Measurements from ENCODE around the gene TTLL10.
"Not testable (repeated sequence)": the region's sequence is repeated elsewhere in the genome, so short reads cannot be mapped to it uniquely, and the experiment has no call there.

Gene TTLL10

DNA sequence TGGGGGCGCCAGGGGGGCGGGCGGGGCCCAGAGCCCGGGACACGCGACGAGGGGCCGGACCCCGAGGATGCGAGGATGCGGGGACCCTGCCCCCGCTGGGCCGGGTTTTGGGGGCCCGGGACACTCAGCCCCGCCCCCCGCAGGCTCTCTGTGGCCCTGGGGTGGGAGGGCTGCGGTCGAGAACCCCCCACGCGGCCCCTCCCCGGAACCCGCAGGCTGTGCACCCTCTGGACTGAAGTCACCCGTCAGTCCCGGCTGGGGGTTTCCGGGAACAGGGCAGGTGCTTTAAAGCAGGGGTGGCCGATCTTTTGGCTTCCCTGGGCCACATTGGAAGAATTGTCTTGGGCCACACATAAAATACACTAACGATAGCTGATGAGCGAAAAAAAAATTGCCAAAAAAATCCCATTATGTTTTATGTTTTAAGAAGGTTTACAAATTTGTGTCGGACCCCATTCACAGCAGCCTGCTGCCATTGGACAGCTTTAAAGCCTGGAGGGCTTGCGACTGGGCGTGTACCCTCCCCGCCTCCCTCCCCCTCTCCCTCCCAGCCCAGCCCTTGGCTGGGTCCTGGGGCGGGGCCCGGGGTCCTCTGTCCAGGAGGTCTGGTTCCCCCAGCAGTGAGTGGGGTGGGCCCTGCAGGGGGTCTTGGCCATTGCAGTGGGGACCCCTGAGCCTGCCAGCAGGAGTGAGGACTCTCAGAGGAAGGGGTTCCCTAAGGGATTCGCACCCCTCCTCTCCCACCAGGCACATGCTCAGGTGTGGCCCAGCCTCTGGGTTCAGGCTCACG lies 36.2 kb upstream of the TTLL10 start:
- DNase-seq (ENCODE audit: low read depth, low spot score) = no peak
- H3K27ac ChIP-seq = no peak overlapping the region

DNA sequence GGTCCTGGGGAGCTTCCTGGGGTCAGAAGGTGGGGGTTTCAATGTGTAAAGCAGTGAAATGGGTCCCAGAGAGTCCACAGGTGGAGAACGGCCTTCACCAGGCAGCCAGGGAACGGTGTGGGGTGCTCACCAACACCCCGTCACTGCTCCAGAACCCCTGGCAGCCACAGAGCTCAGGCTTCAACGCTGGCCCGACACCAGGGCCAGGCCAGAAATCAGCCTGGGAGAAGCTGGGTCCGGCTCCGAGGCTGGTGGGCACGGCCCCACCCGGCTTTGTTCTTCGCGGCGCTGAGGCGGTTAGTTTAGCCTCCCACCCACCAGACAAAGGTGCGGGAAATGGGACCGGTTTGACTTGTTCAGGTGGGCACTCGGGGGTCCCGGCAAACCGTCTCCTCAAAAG lies 33.0 kb upstream of the TTLL10 start:
- H3K27ac ChIP-seq = no peak overlapping the region

DNA sequence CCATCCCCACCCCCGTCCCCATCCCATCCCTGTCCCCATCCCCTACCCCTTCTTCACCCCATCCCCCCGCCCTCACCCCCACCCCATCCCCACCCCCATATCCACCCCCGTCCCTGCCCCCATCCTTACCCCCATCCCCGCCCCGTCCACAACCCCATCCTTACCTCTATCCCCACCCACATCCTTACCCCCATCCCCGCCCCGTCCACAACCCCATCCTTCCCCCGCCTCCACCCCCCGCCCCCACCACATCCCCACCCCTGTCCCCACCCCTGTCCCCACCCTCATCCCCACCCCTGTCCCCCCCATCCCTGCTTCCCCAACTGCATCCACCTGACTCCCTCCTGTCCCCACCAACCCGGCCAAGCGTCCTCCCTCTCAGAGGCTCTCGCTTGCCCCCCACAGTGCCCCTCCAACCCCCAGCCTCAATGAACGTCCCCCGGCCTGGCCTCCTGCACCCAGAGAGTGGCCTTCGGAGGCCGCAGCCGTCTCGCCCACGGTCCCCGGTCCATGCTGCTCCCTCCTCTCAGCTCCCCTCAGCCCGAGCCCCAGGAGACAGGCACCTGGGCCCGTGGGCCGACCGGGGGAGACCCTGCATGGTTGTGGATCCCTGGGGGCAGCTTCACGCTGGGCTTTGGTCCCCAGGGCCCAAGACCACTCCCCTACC lies 32.3 kb upstream of the TTLL10 start:
- no peak for DNase-seq (ENCODE audit: low read depth, low spot score)
- no peak overlapping the region for H3K27ac ChIP-seq

More for the DNA sequence above, 33.0 kb upstream of the TTLL10 start:
- DNase-seq (ENCODE audit: low read depth, low spot score) = no peak

DNA sequence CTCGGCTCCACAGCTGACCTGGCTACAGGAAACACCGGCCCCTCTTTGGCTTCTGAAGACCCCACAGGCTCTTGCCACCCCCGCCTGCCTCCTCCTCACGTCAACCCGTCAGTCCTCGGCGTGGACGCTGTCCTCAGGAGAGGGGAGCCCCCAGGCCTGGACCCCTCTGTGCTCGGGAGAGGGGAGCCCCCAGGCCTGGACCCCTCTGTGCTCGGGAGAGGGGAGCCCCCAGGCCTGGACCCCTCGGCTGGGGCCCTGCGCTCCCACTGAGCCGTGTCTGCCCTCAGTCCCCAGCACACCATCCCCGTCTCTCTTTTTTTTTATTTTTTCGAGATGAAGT lies 31.8 kb upstream of the TTLL10 start:
- no peak for DNase-seq (ENCODE audit: low read depth, low spot score)
- no peak overlapping the region for H3K27ac ChIP-seq

DNA sequence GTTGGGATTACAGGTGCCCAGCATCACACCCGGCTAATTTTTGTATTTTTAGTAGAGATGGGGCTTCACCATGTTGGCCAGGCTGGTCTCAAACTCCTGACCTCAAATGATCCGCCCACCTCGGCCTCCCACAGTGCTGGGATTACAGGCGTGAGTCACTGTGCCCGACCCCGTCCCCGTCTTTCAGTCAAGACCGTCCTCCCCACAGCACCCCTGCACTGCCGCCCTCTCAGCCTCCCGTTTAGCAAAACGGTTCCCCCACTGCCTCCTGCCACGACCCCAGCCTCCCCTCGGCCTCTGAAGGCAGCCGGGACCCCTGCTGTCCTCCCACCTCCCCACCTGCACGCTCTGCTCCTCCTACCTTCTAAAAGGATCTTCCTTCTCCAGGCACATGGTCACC lies 31.3 kb upstream of the TTLL10 start:
- DNase-seq (ENCODE audit: low read depth, low spot score); H3K27ac ChIP-seq: not testable (repeated sequence)

DNA sequence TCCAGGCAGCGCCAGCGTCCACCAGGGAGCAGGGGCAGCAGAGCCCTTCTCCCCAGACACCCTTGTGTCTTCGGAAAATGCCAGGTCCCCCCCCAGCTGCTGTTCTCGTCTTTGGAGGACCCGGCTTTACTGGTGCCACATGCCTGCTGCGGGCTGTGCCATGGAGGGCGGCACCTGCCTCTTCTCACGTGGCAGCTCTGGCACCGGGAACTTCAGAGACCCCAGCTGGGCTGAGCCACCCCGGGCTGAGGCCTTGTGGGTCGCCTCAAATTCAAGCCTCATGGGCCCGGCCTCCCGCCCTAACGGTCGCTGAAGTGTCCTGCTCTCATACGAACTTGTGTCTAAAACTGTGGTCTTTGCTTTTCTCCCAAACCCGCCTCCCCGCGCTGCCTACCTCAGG lies 30.8 kb upstream of the TTLL10 start:
- no peak for DNase-seq (ENCODE audit: low read depth, low spot score)
- H3K27ac ChIP-seq = no peak overlapping the region

DNA sequence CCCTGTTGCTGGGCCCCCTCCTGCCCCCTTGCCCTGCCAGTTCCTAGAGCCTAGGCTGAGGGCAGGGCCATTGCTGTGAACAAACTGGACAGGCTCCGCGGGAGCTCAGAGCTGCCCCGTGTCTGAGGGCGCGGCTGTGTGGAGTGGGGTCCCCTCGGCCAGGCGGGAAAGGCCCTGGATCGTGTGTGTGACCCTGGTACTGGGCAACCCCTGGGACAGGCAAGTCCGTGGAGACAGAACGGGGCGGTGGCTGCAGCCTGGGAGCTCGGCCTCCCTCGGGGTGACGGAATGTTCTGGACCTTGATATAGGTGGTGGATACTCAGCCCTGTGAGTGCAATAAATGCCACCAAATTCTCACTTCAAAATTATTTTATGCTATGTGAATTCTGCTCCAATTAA lies 30.0 kb upstream of the TTLL10 start:
- peak overlapping the region; percentile 61 for H3K27ac ChIP-seq
- no peak for DNase-seq (ENCODE audit: low read depth, low spot score)

DNA sequence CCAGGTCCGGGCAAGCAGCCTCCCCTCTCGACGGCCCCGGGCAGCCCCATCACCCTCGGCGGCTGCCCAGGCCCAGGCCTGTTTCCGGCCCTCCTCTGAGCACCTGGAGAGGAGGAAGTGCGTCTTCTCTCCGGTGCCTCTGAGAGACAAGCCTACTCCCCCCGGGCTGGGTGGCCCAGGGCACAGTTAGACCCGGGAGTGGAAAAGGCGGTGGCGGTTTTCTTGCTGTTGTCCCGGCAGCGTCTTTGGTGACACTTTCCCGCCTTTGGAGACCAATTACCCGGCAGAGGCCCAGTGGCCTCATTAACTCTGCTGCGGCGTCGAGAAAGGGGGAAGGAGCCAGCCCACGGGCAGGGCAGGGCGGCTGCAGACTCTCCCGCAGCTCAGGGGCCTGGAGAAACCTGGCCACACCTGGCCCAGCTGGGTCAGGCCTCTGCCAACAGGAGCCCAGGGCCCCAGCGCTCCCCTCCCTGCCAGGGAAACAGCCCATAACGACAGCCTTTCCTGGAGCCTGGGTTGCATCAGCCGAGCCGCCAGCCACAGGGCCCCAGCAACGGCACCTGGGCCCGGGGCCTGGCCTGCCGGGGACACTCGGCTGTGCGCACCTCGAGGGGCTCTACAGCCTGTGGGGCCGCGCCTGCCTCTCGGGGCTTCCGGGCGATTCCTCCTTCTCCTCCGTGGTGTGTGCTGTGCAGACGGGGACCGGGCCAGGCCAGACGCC lies 29.4 kb upstream of the TTLL10 start:
- peak overlapping the region; percentile 61 for H3K27ac ChIP-seq
- DNase-seq (ENCODE audit: low read depth, low spot score) = no peak

DNA sequence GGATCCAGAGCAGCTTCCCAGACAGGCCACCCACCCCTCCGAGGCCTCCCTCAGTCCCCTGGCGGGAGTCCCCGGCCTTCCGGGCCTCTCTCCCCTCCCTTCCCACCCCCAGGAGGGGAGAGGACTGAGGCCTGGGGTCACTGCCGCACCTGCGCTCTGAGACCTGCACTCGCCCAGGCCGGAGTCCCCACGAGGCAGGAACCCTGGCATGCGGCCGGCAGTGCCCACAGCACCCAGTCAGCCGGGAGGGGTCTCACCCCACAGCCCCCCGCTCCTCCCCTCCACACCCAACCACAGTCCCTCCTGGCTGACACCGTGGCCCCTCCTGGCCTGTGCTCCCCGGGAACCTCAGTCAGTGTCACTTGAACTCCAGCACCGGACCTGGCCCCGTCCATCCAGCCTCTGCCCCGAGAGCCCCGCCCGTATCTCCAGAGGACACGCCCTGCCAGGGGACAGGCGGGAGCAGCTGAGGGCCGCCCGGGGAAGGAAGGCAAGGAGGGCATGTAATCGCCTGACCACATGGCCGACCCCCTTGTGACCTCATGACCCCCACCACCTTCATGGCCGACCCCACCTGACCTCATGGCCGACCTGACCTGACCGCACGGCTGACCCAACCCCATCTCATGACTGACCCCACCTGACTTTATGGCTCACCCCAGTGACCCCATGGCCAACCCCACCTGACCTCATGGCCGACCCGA lies 28.7 kb upstream of the TTLL10 start:
- peak overlapping the region; percentile 61 for H3K27ac ChIP-seq

DNA sequence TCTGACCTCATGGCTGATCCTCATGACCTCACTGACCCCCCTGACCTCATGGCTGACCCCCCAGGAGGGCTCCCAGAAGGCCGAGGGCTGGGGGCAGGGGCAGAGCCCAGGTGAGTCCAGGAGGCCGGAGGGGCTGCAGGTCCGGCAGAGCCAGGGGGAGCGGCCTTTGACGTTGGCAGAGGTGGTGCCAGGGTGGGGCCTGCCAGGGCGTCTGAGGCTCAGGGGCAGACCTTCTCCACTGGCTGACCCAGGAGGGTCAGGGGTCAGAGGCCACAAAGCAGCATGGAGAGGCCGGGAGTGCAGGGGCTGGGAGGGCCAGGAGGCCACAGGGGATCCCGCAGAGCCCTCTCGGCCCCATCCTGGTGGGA lies 28.1 kb upstream of the TTLL10 start:
- no peak for DNase-seq (ENCODE audit: low read depth, low spot score)
- H3K27ac ChIP-seq = no peak overlapping the region

More for the DNA sequence above, 28.7 kb upstream of the TTLL10 start:
- no peak for DNase-seq (ENCODE audit: low read depth, low spot score)

DNA sequence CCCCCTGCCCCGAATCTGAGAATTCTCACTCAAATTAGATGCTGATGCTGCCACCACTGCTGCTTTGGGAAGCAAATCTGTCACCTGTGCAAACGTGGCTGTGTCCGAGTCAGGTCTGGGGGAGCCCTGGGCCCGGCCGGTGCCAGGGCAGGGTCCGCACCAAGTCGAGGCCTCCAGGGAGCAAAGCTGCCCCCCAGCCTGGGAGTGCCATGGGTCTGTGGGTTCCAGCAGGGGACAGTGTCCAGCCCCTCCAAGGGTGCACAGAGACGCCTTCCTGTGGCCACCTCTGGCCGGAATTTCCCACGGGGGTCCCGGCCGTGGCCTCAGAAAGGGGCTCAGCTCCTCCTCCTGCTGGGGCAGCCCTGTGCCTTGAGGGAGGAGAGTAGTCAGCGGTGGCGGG lies 27.7 kb upstream of the TTLL10 start:
- DNase-seq (ENCODE audit: low read depth, low spot score) = no peak
- no peak overlapping the region for H3K27ac ChIP-seq

DNA sequence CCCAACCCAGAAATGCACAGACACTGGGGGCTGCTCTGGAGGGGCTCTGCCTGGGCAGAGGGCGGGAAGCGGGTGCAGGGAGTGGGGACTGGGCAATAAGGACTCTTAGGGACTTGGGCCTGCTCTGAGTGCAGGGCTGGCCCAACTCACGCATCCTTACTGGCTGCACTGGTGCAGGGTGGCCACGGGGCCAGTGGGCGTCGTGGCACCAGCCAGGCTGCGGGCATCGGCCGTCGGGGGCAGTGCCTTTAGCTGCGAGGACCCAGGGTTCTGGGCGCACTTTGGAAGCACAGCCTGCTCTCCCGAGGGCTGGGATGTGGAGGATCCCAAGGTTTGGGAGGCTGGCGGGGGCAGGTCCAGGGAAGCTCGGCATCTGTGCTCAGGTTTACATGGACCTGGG lies 27.1 kb upstream of the TTLL10 start:
- no peak overlapping the region for H3K27ac ChIP-seq
- no peak for DNase-seq (ENCODE audit: low read depth, low spot score)

DNA sequence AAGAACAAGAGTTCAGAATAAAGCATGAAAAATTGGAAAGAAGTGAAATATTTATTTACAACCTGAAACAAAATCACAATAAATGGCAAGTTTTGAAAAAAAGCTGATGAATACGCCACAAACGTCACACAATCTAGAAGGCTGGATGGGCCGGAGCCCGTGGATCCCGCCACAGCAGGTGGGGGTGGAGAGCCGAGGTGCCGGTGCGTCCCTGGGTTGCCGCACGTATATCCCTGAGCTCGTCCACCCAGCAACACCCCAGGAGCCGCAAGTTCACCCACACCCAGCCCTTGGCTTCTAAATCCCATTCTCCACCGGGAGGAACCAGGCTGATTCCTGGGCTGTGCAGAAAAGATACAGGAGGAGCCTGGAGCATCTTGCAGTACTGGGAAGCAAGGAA lies 25.6 kb upstream of the TTLL10 start:
- DNase-seq (ENCODE audit: low read depth, low spot score) = no peak
- H3K27ac ChIP-seq = no peak overlapping the region

DNA sequence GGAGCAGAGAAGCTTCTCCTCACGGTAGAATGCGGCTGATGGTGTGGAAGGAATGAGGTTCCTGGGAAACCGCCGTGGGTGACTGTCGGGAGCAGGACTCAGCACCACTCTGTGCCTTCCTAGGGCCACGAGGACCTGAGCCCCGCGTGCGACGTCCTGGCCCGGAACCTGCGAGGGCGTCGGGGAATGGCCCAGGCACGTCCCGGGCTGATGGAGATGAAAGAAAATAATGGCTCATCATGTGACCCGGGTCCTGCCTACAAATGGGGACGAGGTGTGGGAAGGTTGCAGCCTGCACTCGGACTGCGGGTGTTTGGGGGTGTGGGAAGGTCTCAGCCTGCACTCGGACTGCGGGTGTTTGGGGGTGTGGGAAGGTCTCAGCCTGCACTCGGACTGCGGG lies 25.1 kb upstream of the TTLL10 start:
- no peak overlapping the region for H3K27ac ChIP-seq
- DNase-seq (ENCODE audit: low read depth, low spot score) = no peak

DNA sequence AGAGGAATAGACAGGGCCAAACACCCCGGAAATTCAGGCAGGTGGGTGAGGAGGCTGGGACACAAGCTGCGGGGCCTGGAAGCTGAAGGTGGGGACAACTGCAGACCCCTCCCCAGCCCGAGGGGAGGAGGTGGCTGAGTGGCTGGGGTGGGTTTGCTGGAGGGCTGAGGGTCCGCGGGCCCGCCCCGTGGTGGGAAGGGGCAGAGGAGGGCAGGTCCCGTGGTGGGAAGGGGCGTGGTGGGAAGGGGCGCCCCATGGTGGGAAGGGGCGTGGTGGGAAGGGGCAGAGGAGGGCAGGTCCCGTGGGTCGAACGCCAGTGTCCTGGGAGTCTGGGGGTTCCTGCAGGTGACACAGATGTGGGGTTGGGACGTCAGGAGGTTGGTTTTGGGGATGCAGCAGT lies 24.3 kb upstream of the TTLL10 start:
- no peak for DNase-seq (ENCODE audit: low read depth, low spot score)

DNA sequence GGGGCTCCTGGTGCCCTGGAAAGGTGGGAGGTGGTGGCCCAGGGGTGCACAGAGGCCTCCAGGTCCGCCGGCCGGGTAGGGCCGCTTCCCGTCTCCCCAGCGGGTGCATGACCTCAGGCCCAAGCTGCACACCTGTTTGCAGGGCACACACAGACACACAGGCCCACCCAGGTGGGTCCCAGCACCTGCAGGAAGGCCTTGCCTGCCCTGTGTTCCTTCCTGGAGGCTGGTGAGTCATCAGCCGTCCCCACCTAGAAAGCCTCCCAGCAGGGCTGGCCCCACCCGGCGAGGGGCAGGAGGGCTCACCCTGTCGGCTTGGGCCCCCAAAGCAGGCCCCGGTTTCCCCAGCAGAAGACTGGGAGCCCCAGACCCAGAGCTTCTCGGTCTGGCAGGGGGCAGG lies 23.6 kb upstream of the TTLL10 start:
- no peak overlapping the region for H3K27ac ChIP-seq
- DNase-seq (ENCODE audit: low read depth, low spot score) = no peak

More for the DNA sequence above, 24.3 kb upstream of the TTLL10 start:
- no peak overlapping the region for H3K27ac ChIP-seq

DNA sequence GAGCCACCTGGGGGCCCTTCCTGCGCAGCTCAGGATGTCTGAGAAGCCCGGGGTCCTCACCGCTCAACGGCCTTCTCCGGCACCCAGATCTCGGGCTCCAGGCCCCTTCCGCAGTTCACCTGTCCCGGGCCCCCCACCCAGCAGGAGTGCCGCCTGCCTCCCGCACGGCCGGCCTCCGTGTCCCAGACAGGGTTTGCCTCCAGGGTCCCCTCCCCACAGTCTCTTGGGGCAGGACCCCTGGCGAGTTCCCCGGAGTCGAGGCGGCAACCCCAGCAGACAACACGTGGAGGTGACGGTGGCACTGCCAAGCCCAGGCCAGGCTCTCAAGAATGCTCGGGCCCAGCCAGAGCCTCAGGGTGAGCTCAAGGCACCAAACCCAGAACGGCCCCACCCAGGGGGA lies 22.4 kb upstream of the TTLL10 start:
- DNase-seq (ENCODE audit: low read depth, low spot score) = no peak
- no peak overlapping the region for H3K27ac ChIP-seq

DNA sequence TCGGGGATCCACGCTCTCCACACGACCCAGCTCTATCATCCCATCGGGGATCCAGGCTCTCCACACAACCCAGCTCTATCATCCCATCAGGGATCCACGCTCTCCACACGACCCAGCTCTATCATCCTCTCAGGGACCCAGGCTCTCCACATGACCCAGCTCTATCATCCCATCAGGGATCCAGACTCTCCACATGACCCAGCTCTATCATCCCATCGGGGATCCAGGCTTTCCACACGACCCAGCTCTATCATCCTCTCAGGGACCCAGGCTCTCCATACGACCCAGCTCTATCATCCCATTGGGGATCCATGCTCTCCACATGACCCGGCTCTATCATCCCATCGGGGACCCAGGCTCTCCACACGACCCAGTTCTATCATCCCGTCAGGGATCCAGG lies 21.2 kb upstream of the TTLL10 start:
- DNase-seq (ENCODE audit: low read depth, low spot score); H3K27ac ChIP-seq: not testable (repeated sequence)

DNA sequence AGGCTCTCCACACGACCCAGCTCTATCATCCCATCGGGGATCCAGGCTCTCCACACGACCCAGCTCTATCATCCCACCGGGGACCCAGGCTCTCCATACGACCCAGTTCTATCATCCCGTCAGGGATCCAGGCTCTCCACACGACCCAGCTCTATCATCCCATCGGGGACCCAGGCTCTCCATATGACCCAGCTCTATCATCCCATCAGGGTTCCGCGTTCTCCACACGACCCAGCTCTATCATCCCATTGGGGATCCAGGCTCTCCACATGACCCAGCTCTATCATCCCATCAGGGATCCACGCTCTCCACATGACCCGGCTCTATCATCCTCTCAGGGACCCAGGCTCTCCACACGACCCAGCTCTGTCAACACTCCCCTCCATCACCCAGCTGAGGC lies 20.5 kb upstream of the TTLL10 start:
- not testable (repeated sequence) for DNase-seq (ENCODE audit: low read depth, low spot score); H3K27ac ChIP-seq

DNA sequence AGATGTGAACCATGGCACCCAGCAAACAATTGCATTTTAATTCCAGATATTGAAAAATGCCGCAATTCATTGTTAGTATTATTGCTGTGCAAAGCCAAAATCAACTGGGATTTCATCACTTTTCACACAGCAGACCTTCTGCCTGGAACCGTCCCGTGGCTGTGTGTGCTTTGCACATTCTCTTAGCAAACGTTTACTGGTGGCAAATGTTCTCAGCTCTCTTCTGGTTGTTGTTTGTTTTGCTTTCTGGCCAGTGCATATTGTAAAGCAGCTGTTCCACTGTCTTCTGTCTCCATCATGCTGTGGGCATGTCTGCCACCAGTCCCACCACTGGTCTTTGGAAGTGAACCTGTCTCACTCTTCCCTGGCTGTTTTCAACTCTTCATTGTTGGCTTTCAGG lies 19.8 kb upstream of the TTLL10 start:
- H3K27ac ChIP-seq = no peak overlapping the region
- no peak for DNase-seq (ENCODE audit: low read depth, low spot score)

DNA sequence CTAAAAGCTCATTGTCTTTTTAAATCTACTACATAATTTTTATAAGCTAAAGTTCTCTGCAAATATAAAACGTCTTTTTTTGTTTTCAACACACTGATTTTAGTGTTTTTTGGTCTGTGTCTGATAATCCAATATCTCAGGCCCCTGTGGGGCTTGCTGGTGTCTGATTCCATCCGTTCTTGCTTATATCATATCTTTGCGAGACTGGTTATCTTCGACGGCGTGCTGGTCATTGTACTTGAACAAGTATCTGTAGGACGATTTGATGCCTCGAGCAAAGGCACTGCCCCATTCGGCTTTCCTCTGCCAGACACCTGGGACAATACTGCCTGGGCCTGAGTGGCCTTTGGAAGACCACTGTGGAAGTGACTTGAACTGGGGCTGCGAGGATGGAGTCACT lies 18.4 kb upstream of the TTLL10 start:
- no peak overlapping the region for H3K27ac ChIP-seq
- DNase-seq (ENCODE audit: low read depth, low spot score) = no peak
